Medulla oblongata (tissue), 1 donor: Measurements from ENCODE around the gene TMEM184B.

Experiments used
- DNase-seq: peaks from one replicate; pipeline ENCODE4 v3.0.0-alpha.2; 2015; ENCODE audit errors: extremely low spot score

TMEM184B gene

DNA sequence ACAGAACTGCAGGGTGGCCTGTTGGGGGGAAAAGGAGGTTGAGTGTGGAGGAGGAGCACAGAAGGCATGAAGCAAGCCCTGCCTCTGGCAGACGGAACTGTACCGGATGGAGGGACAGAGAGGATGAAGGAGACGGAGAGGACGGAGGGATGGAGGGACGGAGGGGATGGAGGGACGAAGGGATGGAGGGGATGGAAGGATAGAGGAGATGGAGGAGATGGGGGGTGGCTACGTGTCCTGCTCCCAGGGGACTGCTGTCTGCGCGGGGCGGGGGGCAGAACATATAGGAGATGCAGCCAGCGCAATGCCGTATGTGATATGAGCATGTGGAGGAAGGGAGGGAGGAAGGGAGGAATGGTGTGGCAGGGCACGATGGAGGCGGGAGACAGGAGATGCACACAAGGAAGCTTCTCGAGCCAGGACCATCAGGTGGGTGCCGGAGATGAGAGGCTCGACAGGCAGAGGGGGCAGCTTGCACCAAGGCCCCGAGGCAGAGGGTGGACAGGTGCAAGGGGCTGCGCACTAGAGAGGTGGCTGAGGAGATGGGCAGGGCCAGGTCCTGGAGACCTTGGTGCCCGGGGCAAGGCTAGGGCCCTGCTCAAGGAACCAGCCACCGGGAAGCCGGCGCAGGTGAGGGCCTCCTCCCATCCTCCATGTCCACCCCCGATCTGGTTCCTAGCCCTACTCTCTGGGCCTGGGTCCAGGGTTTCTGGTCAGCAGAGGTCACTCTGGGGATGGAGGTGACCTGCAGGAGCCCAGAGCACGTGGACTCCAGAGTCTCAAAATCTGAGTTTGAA lies 45.8 kb downstream of the TMEM184B start:
- DNase-seq = no peak

DNA sequence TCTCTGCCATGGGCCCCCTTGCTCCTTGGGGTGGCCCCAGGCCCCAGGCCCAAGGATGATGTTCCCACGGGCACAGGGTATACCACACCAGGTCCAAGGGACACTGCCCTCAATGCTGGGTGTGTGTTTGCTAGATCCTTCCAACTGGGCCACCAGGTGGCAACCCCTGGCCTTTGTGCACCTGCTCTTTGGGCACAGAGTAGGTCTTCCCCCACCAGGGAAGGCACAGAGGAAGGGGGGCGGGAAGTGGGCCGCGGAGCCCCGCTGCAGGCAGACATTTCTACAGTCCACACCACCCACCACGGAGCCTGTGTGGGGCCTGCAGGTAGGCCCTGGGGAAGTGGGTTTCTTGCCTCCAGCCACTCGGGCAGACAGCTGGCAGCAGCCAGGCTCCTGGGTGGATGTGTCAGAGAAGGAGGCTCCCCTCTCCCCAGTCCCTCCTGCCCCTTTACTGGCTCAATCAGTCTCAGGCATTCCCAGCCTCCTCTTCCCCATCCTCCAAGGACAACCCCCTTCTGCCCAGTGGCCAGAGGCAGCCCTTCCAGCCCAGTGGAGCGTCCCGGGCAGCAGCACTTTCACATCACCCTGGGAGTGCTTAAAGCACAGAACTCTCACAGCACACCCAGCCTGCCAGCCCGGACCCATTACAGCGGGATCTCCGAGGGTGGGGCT lies 49.4 kb downstream of the TMEM184B start:
- DNase-seq = peak; percentile 74

- DNase-seq = no peak
Measured at GRCh38 chr22:38222797-38223119, 50.1 kb downstream of the TMEM184B start.

- no peak for DNase-seq
Measured at GRCh38 chr22:38221908-38222796, 50.7 kb downstream of the TMEM184B start.

DNA sequence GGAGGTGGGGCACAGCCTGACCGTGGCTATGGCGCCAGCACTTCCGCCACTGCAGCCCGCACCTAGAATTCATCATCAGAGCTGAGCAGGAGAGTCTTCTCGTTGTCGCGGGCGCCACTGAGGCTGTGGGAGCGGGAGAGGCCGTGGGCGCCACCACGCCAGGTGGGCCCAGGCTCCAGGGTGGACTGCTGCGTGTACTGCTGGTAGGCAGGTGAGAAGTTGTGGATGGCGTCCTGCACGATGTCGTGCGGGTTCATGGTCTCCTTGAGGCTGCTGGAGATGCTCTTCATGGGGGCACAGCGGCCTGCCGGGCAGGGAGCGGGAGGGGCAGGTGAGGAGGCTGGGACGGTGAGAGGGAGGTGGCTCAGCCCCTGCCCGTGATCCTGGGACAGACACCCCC lies 51.4 kb downstream of the TMEM184B start:
- no peak for DNase-seq

DNA sequence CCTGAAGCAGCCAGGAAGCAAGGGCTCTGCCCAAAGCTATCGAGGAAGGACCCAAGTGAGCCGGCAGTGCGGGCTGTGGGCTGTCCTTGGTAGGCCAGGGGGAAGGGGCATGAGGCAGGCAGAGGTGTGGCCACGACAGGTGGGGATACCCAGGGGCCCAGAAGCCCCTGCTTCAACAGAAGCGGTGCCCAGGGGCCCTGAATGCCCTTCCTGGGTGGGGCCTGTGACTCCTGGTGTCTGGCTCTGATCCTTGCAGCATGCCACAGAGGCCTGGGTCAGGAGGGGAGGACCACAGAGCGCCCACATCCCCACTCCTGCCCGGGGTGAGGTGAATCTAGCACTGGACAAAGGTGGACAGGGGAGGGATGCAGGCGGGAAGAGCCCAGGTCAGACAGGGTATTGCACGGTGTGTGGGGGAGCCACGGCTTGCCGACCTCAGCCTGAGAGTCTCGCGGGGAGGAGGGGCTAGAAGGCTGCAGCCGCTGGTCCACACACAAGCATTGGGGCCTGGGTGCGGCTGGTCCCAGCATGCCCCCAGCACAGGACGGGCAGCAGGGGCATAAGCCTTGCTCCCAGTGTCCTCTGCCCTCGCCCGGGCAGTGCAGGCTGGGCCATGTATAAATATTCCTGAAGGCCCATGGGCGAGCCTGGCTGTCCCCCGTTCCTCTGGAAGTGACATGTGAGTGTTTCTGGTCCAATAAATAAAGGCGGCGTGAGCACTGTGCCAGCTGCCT lies 52.0 kb downstream of the TMEM184B start:
- no peak for DNase-seq

GRCh38 chr22:38220163-38220562 lies 52.6 kb downstream of the TMEM184B start:
- DNase-seq = no peak

DNA sequence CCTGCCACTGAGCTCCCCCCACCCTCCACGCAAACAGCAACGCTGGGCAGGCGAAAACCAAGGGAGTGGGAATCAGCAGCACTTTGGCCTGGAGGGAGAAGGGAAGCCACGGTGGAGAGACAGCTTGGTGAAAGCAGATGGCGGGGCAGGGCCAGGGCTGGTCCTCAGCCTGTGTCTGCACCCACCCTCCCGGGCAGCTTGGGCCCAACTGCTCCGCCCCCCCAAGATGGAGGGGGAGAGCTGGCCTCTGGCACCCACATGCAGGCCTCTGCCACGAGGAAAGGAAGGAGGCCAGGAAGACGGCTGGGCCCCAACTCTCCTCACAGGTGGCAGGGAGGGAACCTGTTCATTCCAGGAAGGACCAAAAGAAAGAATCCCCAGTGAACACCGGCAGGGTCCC lies 53.2 kb downstream of the TMEM184B start:
- DNase-seq = no peak

GRCh38 chr22:38218661-38219622 lies 53.9 kb downstream of the TMEM184B start:
- no peak for DNase-seq

DNA sequence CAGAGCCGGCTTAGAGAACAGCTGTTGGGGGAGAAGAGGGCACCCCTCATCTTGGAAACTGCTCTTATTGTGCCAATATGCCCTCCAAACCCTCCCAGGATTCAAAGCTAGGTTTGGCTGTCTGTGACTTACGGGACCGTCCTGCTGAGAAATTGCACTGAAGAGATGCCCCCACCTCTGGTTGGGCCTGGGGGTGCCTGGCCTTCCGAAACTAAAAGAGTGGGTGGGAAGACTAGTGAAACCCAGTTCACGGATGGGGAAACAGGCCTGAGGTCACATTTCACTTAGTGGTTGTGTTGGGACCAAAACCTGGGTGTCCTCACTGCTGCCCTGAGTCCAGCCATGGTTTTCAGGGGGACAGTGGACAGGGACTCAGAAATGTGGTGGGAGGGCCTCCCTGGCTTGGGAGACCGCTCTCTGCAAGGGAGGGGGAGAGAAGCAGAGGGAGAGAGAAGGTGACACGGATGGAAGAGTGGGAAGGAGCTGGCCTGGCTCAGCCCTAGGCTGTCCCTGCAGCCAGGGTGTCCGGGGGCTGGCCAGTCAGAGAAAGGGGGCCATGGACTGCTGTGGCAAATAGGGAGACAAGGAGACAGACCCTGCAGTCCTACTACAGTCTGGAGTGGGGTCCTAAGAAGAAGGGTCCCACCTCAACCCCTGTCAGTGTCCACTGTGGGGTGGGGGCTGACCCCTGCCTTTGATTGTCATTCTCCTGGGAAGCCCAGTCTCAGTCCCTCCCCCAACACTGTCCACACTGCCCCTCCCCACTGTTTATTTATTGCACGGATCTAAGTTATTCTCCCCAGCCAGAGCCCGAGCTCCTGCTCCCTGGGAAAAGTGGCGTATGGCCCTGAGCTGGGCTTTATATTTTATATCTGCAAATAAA lies 57.4 kb downstream of the TMEM184B start:
- no peak for DNase-seq

DNA sequence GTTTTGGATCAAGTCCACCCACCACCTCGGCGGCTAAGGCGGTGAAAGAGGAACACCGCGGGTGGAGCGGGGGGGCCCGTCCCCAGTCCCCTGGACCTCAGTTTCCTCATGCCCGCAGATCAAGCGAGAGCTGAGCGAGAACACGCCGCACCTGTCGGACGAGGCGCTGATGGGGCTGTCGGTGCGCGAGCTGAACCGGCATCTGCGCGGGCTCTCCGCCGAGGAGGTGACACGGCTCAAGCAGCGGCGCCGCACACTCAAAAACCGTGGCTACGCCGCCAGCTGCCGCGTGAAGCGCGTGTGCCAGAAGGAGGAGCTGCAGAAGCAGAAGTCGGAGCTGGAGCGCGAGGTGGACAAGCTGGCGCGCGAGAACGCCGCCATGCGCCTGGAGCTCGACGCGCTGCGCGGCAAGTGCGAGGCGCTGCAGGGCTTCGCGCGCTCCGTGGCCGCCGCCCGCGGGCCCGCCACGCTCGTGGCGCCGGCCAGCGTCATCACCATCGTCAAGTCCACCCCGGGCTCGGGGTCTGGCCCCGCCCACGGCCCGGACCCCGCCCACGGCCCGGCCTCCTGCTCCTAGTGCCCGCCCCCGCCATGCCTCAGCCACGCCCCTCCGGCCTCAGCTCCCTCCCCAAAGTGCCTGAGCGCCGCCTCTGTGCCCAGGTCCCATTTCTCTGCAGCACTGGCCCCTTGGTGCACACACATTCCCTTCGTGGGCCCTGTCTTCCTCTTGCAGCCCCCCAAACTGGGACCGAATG lies 58.3 kb downstream of the TMEM184B start:
- DNase-seq = no peak

DNA sequence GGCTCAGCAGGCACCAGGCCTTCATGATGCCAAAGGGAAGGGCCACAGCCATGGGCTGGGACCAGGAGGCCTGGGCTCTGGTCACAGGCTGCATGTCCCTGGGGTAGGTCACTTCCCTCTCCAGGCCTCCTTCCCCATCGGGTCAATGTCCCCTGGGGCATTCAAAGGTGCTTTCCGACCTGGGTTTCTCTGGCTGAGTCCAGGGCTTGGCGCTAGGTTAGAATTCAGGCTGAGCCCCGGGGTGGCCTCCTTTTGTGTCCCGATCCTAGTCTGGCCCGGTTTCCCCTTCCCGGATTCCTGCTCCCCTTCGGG lies 58.9 kb downstream of the TMEM184B start:
- DNase-seq = no peak

DNA sequence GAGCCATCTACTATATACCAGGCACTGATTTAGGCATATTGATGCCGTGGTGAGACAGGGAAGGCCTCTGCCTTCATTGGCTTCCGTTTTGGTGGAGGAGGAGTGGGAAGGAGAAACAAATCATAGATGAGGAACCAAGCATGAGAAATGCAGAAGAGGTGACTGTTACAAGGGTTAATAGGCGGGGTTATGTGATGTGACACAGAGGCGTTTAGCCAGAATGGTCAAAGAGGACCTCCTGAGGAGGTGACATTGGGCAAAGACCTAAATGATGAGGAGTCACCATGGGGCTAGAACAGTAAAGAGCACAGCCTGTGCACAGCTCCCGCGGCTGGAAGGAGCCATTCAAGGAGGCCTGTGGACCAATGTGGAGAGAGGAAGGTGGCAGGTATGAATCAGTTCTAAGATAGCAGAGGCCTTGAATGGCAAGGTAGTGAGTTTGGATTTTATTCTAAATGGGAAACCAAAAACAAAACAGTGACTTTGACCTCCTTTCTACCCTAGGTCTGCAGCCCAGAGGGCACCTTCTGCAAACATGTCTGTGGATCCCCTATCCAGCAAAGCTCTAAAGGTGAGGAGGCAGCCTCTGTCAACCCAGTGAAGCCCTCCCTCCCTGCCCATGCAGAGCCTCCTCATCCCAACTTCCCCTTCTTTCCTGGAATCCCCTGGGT lies 59.4 kb downstream of the TMEM184B start:
- no peak for DNase-seq

DNA sequence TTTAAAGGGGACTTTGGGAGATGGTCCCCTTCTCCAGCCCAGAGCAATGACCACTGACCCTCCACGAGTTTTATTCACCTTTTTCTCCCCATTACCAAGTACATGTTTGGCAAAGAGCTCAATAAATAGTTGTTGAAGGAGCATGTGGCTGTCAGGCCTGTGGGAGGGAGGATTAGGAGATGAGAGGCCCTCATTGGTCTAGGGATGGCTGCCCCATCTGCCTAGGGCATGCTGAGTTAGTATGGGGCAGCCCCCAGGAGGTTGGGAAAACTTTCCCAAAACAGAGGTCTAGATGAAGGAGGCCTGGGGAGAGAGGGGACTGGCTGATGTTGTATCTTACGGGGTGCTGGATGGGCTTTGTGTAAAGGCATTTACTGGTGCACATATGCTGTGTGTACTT lies 60.4 kb downstream of the TMEM184B start:
- no peak for DNase-seq

DNA sequence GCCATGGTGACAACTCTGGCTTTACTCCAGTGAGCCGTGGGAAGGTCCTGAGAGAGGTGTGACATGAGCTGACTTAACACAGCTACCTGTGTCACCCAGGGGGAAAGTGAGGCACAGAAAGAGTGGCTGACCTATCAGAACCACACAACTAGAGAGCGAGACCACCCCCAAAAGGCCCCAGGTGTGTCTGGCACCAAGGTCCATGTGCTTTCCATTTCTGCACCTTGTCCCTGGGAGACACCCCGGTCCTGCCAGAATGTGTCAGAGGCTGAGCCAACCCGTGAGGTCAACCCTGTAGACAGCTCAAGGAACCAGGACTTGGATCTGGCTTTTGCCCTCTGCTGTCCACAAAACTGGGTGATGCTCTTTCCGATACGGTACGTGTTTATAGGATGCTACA lies 61.3 kb downstream of the TMEM184B start:
- DNase-seq = no peak

- DNase-seq = no peak
Measured at GRCh38 chr22:38208551-38208968, 64.2 kb downstream of the TMEM184B start.

DNA sequence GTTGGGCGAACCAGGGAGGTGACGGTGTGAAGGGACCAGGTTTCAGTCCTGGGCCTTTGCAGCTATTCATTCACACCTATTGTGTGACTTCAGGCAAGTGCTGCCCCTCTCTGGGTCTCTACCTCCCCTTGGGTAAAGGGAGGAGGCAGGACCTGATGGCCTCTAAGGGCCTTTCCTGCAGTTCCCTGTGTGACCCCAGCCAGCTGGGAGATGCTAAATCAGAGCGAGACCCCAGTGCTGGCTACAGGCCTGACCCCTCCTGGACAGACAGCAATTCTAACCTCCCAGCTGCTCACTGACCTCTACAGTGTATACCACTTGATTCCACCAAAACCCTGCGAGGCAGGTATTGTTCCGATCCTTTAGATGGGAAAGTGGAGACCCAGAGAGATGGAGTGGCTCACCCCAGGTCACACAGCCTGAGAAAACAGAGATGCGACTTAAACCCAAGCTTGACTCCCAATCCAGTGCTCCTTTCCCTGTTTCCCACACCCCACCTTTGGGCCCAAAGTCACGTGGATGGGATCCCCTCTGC lies 64.8 kb downstream of the TMEM184B start:
- no peak for DNase-seq
